ENCODE data around the gene SMAD7.
A peak's percentile ranks its signal among the peaks of the same experiment; 100 is the strongest.

SMAD7 gene

GRCh38 chr18:48926420-48926857 lies 24.3 kb downstream of the SMAD7 start:
- no peaks in the 10 kb centered on the region for H3K27me3 ChIP-seq (replicated peaks; ENCODE audit: control insufficient read depth, insufficient read depth, low read length)
- DNase-seq (ENCODE audit: extremely low read depth, insufficient read length) = no peak
- H3K36me3 ChIP-seq (ENCODE audit: control insufficient read depth, insufficient read depth, low read length) = peaks cover 5% of the 10 kb centered on the region; the same call in 1 of the 2 replicates
- no peak overlapping the region for H3K4me3 ChIP-seq (replicated peaks; ENCODE audit: low read depth, low read length)
- TF ChIP-seq CTCF (IDR thresholded peaks at IDR 0.05; ENCODE audit: insufficient read depth, low read length, poor library complexity, severe bottlenecking) = no peak

GRCh38 chr18:48925491-48925780 lies 25.3 kb downstream of the SMAD7 start:
- Histone ChIP-seq H3K4me3 (replicated peaks; ENCODE audit: low read depth, low read length) (no peak overlapping the region), H3K36me3 (ENCODE audit: control insufficient read depth, insufficient read depth, low read length) (peaks cover 9% of the 10 kb centered on the region; the same call in 1 of the 2 replicates), H3K27me3 (replicated peaks; ENCODE audit: control insufficient read depth, insufficient read depth, low read length) (no peaks in the 10 kb centered on the region)
- DNase-seq (ENCODE audit: extremely low read depth, insufficient read length) = no peak
- TF ChIP-seq CTCF (IDR thresholded peaks at IDR 0.05; ENCODE audit: insufficient read depth, low read length, poor library complexity, severe bottlenecking) = no peak

GRCh38 chr18:48924630-48925490 lies 25.9 kb downstream of the SMAD7 start:
- H3K27me3 ChIP-seq (replicated peaks; ENCODE audit: control insufficient read depth, insufficient read depth, low read length) = no peaks in the 10 kb centered on the region
- DNase-seq (ENCODE audit: extremely low read depth, insufficient read length) = no peak
- H3K4me3 ChIP-seq (replicated peaks; ENCODE audit: low read depth, low read length) = peak overlapping the region; percentile 21
- TF ChIP-seq CTCF (IDR thresholded peaks at IDR 0.05; ENCODE audit: insufficient read depth, low read length, poor library complexity, severe bottlenecking) = no peak
- H3K36me3 ChIP-seq (ENCODE audit: control insufficient read depth, insufficient read depth, low read length) = peaks cover 11% of the 10 kb centered on the region; the same call in 1 of the 2 replicates

GRCh38 chr18:48923746-48924629 lies 26.8 kb downstream of the SMAD7 start:
- H3K4me3 ChIP-seq (replicated peaks; ENCODE audit: low read depth, low read length) = peak overlapping the region; percentile 21
- no peak for DNase-seq (ENCODE audit: extremely low read depth, insufficient read length)
- peaks cover 12% of the 10 kb centered on the region; the same call in 1 of the 2 replicates for H3K36me3 ChIP-seq (ENCODE audit: control insufficient read depth, insufficient read depth, low read length)
- no peak for TF ChIP-seq CTCF (IDR thresholded peaks at IDR 0.05; ENCODE audit: insufficient read depth, low read length, poor library complexity, severe bottlenecking)
- H3K27me3 ChIP-seq (replicated peaks; ENCODE audit: control insufficient read depth, insufficient read depth, low read length) = no peaks in the 10 kb centered on the region

- H3K36me3 ChIP-seq (ENCODE audit: control insufficient read depth, insufficient read depth, low read length) = peaks cover 12% of the 10 kb centered on the region; the same call in 1 of the 2 replicates
- DNase-seq (ENCODE audit: extremely low read depth, insufficient read length) = no peak
Measured at GRCh38 chr18:48922801-48923730, 27.7 kb downstream of the SMAD7 start.

More at GRCh38 chr18:48922801-48923730, 27.7 kb downstream of the SMAD7 start:
- no peaks in the 10 kb centered on the region for H3K27me3 ChIP-seq (replicated peaks; ENCODE audit: control insufficient read depth, insufficient read depth, low read length)
- no peak overlapping the region for H3K4me3 ChIP-seq (replicated peaks; ENCODE audit: low read depth, low read length)
- TF ChIP-seq CTCF (IDR thresholded peaks at IDR 0.05; ENCODE audit: insufficient read depth, low read length, poor library complexity, severe bottlenecking) = no peak

All from GM06990 (cell line).